ENCODE measurements around the gene ZNF423.

Gene ZNF423

DNA sequence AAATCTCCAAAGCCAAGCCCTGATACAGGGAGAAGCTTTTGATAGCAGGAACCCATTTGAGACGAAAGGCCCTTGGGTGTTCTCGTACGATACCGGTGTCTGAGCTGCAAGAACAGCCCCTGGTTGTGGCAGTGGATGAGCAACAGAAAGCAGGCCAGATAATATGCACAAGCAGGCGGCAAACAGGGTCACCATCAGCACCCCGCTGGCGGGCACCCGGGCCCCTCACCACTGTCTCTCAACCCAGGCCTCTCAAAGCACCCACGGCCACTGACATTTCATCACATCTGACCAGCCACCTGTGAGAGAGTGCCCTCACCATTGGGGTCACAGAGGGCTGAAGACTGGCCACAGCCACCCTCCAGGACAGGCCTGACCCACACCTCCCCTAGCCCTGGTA lies 252.0 kb downstream of the ZNF423 start:
- Histone ChIP-seq H3K27me3 (ENCODE audit: insufficient read depth, insufficient read length) (no peaks in the 10 kb centered on the region), H3K36me3 (ENCODE audit: insufficient read depth, insufficient read length, low read length) (peaks cover 4% of the 10 kb centered on the region), H3K9me3 (ENCODE audit: insufficient read depth, low read length) (no peaks in the 10 kb centered on the region), H3K4me3 (ENCODE audit: insufficient read length, low read depth) (no peak overlapping the region), H3K9ac (ENCODE audit: insufficient read length, low read depth) (no peak overlapping the region), H3K4me1 (ENCODE audit: insufficient read depth, insufficient read length) (peaks cover 6% of the 10 kb centered on the region)
- DNase-seq (ENCODE audit: low read depth, low spot score) = no peak
- no peak for TF ChIP-seq ZNF274 (IDR thresholded peaks at IDR 0.05; ENCODE audit: low read depth, low read length)
- TF ChIP-seq SUZ12 (IDR thresholded peaks at IDR 0.05; ENCODE audit: extremely low read depth, insufficient read depth, insufficient read length) = no peak
- no peak for TF ChIP-seq YY1 (IDR thresholded peaks at IDR 0.05; ENCODE audit: insufficient read depth, insufficient read length)

DNA sequence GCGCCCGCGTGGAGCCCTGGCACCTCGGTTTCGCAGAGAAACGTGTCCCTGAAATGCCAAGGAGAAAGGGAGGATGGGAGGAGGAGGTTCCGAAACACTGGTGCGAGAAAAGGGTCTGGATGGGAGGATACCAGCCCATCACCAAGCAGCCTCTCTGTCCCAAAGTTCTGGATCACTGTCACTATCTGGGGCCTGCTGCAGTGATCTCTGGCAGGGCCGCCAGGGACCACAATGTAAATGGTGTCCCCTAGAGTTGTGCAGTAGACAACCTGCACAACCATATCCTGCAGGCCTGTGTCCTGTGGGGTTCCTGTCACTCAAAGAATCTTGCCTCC lies 253.0 kb downstream of the ZNF423 start:
- Histone ChIP-seq H3K36me3 (ENCODE audit: insufficient read depth, insufficient read length, low read length) (peaks cover 4% of the 10 kb centered on the region), H3K9me3 (ENCODE audit: insufficient read depth, low read length) (no peaks in the 10 kb centered on the region), H3K4me1 (ENCODE audit: insufficient read depth, insufficient read length) (peaks cover 4% of the 10 kb centered on the region), H3K27me3 (ENCODE audit: insufficient read depth, insufficient read length) (no peaks in the 10 kb centered on the region), H3K9ac (ENCODE audit: insufficient read length, low read depth) (peak overlapping the region; percentile 22), H3K4me3 (ENCODE audit: insufficient read length, low read depth) (no peak overlapping the region)
- DNase-seq (ENCODE audit: low read depth, low spot score) = no peak
- TF ChIP-seq SUZ12 (IDR thresholded peaks at IDR 0.05; ENCODE audit: extremely low read depth, insufficient read depth, insufficient read length) (no peak), YY1 (IDR thresholded peaks at IDR 0.05; ENCODE audit: insufficient read depth, insufficient read length) (no peak), ZNF274 (IDR thresholded peaks at IDR 0.05; ENCODE audit: low read depth, low read length) (no peak)

DNA sequence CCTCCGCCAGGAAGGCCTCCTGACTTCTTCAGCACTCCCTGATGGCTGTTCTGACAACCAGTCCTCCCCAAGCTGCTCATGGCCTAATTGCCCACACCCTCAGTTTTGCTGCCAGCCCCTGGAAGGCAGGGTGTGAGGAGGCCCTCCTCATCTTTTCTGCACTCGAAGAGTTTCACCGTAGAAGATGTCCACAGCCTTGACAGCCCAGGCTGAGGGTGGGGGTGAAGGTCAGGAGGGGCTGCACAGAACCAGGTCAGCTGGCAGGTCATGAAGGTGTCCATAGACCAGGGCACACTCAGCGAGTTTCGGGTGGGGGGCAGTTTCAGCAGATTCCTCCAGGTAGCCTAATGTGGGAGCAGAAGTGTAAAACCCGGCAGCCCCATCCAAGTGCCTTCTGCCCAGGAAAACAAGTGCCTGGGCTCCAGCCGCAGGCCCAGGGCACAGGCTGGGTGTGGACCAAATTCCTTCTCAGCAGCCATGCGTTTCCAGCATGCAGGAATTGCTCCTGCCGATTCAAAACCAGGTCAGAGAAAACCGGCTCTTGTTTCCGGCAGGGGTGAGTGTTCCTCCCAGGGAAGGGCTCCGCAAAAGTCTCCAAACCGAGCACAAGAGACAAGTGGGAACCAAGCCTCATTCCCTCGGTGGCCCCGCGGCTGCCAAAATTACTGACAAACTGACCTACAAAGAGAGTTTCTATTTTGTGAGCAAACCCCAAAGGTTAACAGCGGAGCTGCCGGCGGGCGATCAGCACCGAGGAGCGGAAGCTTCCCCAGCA lies 253.5 kb downstream of the ZNF423 start:
- Histone ChIP-seq H3K4me1 (ENCODE audit: insufficient read depth, insufficient read length) (no peaks in the 10 kb centered on the region), H3K9ac (ENCODE audit: insufficient read length, low read depth) (peak overlapping the region; percentile 22)
- TF ChIP-seq SUZ12 (IDR thresholded peaks at IDR 0.05; ENCODE audit: extremely low read depth, insufficient read depth, insufficient read length) = no peak
- no peak for TF ChIP-seq ZNF274 (IDR thresholded peaks at IDR 0.05; ENCODE audit: low read depth, low read length)
- TF ChIP-seq YY1 (IDR thresholded peaks at IDR 0.05; ENCODE audit: insufficient read depth, insufficient read length) = no peak

DNA sequence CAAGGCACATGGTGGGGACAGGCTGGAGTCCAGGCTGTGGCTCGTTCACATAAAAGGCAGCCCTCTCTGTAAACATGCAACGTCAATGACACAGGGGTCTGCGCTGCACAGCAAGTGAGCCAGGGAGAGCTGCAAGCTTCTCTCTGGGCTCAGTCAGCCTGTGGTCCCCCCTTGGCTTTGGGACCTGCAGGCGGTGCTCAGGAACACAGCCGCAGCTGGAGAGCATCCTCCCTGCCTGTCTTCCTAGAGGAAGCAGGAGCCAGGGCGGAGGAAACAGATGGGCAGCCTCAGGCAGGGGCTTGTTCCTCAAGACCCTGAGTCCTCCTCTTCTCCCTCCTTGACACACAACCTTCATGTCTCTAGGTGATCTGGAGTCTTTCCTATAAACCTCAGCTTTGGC lies 254.3 kb downstream of the ZNF423 start:
- H3K4me1 ChIP-seq (ENCODE audit: insufficient read depth, insufficient read length) = peaks cover 6% of the 10 kb centered on the region
- no peak overlapping the region for H3K9ac ChIP-seq (ENCODE audit: insufficient read length, low read depth)
- TF ChIP-seq YY1 (IDR thresholded peaks at IDR 0.05; ENCODE audit: insufficient read depth, insufficient read length) (no peak), SUZ12 (IDR thresholded peaks at IDR 0.05; ENCODE audit: extremely low read depth, insufficient read depth, insufficient read length) (no peak), ZNF274 (IDR thresholded peaks at IDR 0.05; ENCODE audit: low read depth, low read length) (no peak)
- H3K9me3 ChIP-seq (ENCODE audit: insufficient read depth, low read length) = no peaks in the 10 kb centered on the region
- no peak for DNase-seq (ENCODE audit: low read depth, low spot score)
- H3K27me3 ChIP-seq (ENCODE audit: insufficient read depth, insufficient read length) = no peaks in the 10 kb centered on the region
- H3K4me3 ChIP-seq (ENCODE audit: insufficient read length, low read depth) = no peak overlapping the region
- peaks cover 4% of the 10 kb centered on the region for H3K36me3 ChIP-seq (ENCODE audit: insufficient read depth, insufficient read length, low read length)

More for the DNA sequence above, 253.5 kb downstream of the ZNF423 start:
- no peak for DNase-seq (ENCODE audit: low read depth, low spot score)
- Histone ChIP-seq H3K9me3 (ENCODE audit: insufficient read depth, low read length) (no peaks in the 10 kb centered on the region), H3K4me3 (ENCODE audit: insufficient read length, low read depth) (no peak overlapping the region), H3K36me3 (ENCODE audit: insufficient read depth, insufficient read length, low read length) (peaks cover 4% of the 10 kb centered on the region), H3K27me3 (ENCODE audit: insufficient read depth, insufficient read length) (no peaks in the 10 kb centered on the region)

DNA sequence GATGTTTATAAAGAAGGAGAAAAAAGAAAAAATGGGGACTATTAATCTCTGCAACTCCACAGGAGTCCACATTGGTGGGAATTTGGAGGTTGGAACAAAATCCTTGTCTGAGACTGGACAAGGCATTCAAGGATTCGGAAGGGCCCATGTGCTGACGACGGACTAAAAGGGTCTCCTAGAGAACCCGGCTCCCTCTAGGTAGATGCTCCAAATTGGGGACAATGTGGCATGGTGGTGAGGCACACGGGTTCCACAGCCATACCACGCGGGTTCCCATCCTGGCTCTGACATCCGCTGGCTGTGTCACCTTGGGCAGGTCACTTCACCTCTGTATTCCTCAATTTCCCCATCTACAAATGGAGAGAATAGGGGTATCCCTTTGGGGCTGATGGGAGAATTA lies 254.9 kb downstream of the ZNF423 start:
- TF ChIP-seq YY1 (IDR thresholded peaks at IDR 0.05; ENCODE audit: insufficient read depth, insufficient read length) (no peak), SUZ12 (IDR thresholded peaks at IDR 0.05; ENCODE audit: extremely low read depth, insufficient read depth, insufficient read length) (no peak), ZNF274 (IDR thresholded peaks at IDR 0.05; ENCODE audit: low read depth, low read length) (no peak)
- Histone ChIP-seq H3K36me3 (ENCODE audit: insufficient read depth, insufficient read length, low read length) (peaks cover 4% of the 10 kb centered on the region), H3K27me3 (ENCODE audit: insufficient read depth, insufficient read length) (no peaks in the 10 kb centered on the region), H3K4me3 (ENCODE audit: insufficient read length, low read depth) (no peak overlapping the region), H3K9ac (ENCODE audit: insufficient read length, low read depth) (no peak overlapping the region), H3K9me3 (ENCODE audit: insufficient read depth, low read length) (no peaks in the 10 kb centered on the region), H3K4me1 (ENCODE audit: insufficient read depth, insufficient read length) (peaks cover 7% of the 10 kb centered on the region)
- no peak for DNase-seq (ENCODE audit: low read depth, low spot score)

DNA sequence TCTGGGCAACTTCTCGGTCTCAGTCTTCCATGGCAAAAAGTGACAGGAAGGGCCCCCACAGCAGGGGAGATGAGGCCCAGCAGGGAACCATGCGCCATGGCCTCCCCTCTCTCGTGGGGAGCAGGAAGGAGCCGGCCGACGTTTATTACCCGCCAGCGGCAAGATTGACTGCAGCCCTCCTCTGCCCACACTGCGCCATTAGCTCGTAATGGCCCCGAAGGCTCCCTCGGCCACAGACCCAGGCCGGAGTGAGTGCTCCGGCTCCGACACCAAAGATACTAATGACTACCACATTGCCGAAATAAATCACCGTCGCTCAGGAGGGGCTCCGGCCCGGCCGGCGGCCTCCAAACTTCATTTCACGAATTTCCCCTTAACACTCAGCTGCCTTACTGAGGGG lies 255.4 kb downstream of the ZNF423 start:
- Histone ChIP-seq H3K36me3 (ENCODE audit: insufficient read depth, insufficient read length, low read length) (peaks cover 4% of the 10 kb centered on the region), H3K4me1 (ENCODE audit: insufficient read depth, insufficient read length) (peaks cover 7% of the 10 kb centered on the region), H3K9me3 (ENCODE audit: insufficient read depth, low read length) (no peaks in the 10 kb centered on the region), H3K27me3 (ENCODE audit: insufficient read depth, insufficient read length) (no peaks in the 10 kb centered on the region), H3K9ac (ENCODE audit: insufficient read length, low read depth) (no peak overlapping the region), H3K4me3 (ENCODE audit: insufficient read length, low read depth) (no peak overlapping the region)
- no peak for DNase-seq (ENCODE audit: low read depth, low spot score)
- TF ChIP-seq ZNF274 (IDR thresholded peaks at IDR 0.05; ENCODE audit: low read depth, low read length) (no peak), YY1 (IDR thresholded peaks at IDR 0.05; ENCODE audit: insufficient read depth, insufficient read length) (no peak), SUZ12 (IDR thresholded peaks at IDR 0.05; ENCODE audit: extremely low read depth, insufficient read depth, insufficient read length) (no peak)

DNA sequence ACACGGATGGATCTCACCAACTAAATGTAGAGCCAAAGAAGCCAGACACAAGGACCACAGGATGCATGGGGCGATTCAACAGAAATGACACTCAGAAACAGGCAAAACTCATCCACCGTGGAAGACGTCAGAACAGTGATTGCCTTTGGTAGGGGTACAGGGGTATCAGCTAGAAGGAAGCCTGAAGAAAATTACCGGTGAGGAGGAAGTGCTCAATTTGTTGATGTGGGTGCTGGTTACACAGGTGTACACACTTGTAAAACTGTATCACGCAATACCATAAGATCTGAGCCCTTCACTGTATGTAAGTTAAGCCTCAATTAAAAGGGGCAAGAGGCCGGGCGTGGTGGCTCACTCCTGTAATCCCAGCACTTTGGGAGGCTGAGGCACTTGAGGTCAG lies 256.2 kb downstream of the ZNF423 start:
- Histone ChIP-seq H3K4me1 (ENCODE audit: insufficient read depth, insufficient read length) (peaks cover 9% of the 10 kb centered on the region), H3K27me3 (ENCODE audit: insufficient read depth, insufficient read length) (no peaks in the 10 kb centered on the region), H3K36me3 (ENCODE audit: insufficient read depth, insufficient read length, low read length) (peaks cover 4% of the 10 kb centered on the region), H3K4me3 (ENCODE audit: insufficient read length, low read depth) (no peak overlapping the region), H3K9ac (ENCODE audit: insufficient read length, low read depth) (no peak overlapping the region), H3K9me3 (ENCODE audit: insufficient read depth, low read length) (no peaks in the 10 kb centered on the region)
- no peak for TF ChIP-seq SUZ12 (IDR thresholded peaks at IDR 0.05; ENCODE audit: extremely low read depth, insufficient read depth, insufficient read length)
- TF ChIP-seq ZNF274 (IDR thresholded peaks at IDR 0.05; ENCODE audit: low read depth, low read length) = no peak
- TF ChIP-seq YY1 (IDR thresholded peaks at IDR 0.05; ENCODE audit: insufficient read depth, insufficient read length) = no peak
- DNase-seq (ENCODE audit: low read depth, low spot score) = no peak
